ENCODE data around the gene FAM163B. TPM values are rescaled to one million over a fixed set of nuclear protein-coding genes. Genes with fewer than 3 reads are reported as not detected.
"Not testable (repeated sequence)": the region's sequence is repeated elsewhere in the genome, so short reads cannot be mapped to it uniquely, and the experiment has no call there.

Gene FAM163B
- total RNA-seq, 2 experiments from 2014 or later = not detected

DNA sequence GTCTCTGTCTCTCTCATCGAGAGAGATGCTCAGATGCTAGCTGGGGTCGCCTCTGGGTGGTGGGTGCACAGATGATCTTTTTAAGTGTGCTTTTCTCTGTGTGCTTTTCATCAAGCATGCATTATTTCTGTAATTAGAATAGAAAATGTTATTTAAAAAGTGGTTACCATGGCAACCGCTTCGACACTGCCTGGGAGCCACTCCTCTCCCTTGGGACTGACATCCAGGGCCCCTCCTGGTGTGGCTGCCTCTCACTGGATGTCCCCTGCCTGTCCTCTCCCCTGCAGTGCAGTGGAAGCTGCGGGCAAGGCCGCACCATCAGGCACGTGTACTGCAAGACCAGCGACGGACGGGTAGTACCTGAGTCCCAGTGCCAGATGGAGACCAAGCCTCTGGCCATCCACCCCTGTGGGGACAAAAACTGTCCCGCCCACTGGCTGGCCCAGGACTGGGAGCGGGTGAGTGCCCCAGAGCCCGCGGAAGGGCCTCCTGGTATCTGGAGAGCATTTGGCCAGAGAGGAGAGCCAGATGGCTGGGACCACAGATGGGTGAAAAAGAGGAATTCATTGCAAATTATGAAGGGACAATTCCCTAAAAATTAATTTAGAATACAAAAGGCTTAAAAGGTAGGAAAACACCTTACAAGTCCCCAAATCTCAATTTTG, 39.9 kb downstream of the FAM163B start:
- H3K36me3 Mint-ChIP-seq (ENCODE audit: low read depth) = no peaks in the 10 kb centered on the region
- POLR2A ChIA-PET = no interaction called here
- DNase-seq = no peak
- no peak overlapping the region for H3K4me3 Mint-ChIP-seq
- intact Hi-C loops (cut with micrococcal nuclease) = no loop called here
- no peak for TF ChIP-seq CTCF (IDR thresholded peaks at IDR 0.05)
- CTCF ChIA-PET = no interaction called here
- H3K27ac Mint-ChIP-seq = no peak overlapping the region
- H3K9me3 Mint-ChIP-seq = no peaks in the 10 kb centered on the region
- no peak for ATAC-seq
- no peaks in the 10 kb centered on the region for H3K27me3 Mint-ChIP-seq
- H3K4me1 Mint-ChIP-seq (ENCODE audit: low read depth) = no peaks in the 10 kb centered on the region

DNA sequence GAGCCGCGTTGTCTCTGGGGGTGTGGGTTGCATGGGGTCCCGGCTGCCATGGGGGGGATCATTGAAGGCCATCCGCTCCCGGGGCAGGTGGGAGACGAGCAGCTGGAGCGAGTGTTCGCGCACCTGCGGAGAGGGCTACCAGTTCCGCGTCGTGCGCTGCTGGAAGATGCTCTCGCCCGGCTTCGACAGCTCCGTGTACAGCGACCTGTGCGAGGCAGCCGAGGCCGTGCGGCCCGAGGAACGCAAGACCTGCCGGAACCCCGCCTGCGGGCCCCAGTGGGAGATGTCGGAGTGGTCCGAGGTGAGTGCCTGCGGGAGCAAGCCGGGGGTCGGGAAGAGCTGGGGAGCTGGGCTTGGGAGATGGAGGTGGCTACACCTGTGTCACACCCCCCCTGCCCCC, 41.0 kb downstream of the FAM163B start:
- no peak for TF ChIP-seq CTCF (IDR thresholded peaks at IDR 0.05)
- Mint-ChIP-seq H3K36me3 (ENCODE audit: low read depth) (no peaks in the 10 kb centered on the region), H3K27me3 (no peaks in the 10 kb centered on the region), H3K4me3 (no peak overlapping the region), H3K4me1 (ENCODE audit: low read depth) (peaks cover 4% of the 10 kb centered on the region), H3K9me3 (no peaks in the 10 kb centered on the region), H3K27ac (no peak overlapping the region)
- ATAC-seq (no peak), DNase-seq (no peak)
- ChIA-PET POLR2A (interaction anchor here (1.4 kb wide), 1 partner anchor 10 kb away, joined by 3 read pairs; no protein-coding TSS in a partner anchor), CTCF (no interaction called here)
- intact Hi-C loops (cut with micrococcal nuclease) = no loop called here

DNA sequence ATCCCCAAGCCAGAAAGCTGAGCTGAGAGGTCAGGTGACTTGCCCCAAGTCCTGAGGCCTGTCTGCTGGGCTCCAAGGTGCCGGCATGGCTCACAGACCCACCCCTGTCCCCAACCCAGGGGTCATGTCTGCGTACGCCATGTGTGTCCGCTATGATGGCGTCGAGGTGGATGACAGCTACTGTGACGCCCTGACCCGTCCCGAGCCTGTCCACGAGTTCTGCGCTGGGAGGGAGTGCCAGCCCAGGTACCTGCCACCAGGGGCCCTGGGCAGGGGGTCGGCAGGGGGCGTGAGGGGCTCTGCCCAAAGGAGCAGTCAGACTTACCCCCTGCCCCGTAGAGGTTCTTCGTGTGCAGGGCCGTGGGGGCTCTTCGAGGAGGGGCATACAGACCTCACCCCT, 42.4 kb downstream of the FAM163B start:
- H3K27me3 Mint-ChIP-seq = no peaks in the 10 kb centered on the region
- no peaks in the 10 kb centered on the region for H3K36me3 Mint-ChIP-seq (ENCODE audit: low read depth)
- intact Hi-C loops (cut with micrococcal nuclease) = no loop called here
- no peak overlapping the region for H3K27ac Mint-ChIP-seq
- ChIA-PET CTCF (no interaction called here), POLR2A (no interaction called here)
- no peak for TF ChIP-seq CTCF (IDR thresholded peaks at IDR 0.05)
- DNase-seq (no peak), ATAC-seq (no peak)
- peaks cover 7% of the 10 kb centered on the region for H3K4me1 Mint-ChIP-seq (ENCODE audit: low read depth)
- no peaks in the 10 kb centered on the region for H3K9me3 Mint-ChIP-seq
- H3K4me3 Mint-ChIP-seq = no peak overlapping the region

GRCh38 chr9:133566382-133566781, 42.8 kb downstream of the FAM163B start:
- Mint-ChIP-seq H3K27me3 (no peaks in the 10 kb centered on the region), H3K27ac (no peak overlapping the region), H3K4me1 (ENCODE audit: low read depth) (peaks cover 7% of the 10 kb centered on the region), H3K9me3 (no peaks in the 10 kb centered on the region), H3K4me3 (no peak overlapping the region), H3K36me3 (ENCODE audit: low read depth) (no peaks in the 10 kb centered on the region)
- ATAC-seq = no peak
- intact Hi-C loops (cut with micrococcal nuclease) = no loop called here
- CTCF ChIA-PET = no interaction called here
- no peak for DNase-seq
- TF ChIP-seq CTCF (IDR thresholded peaks at IDR 0.05) = no peak
- POLR2A ChIA-PET = no interaction called here

GRCh38 chr9:133564451-133565116, 44.6 kb downstream of the FAM163B start:
- TF ChIP-seq CTCF (IDR thresholded peaks at IDR 0.05) = no peak
- POLR2A ChIA-PET = no interaction called here
- CTCF ChIA-PET = no interaction called here

GRCh38 chr9:133563814-133564213, 45.4 kb downstream of the FAM163B start:
- H3K27ac Mint-ChIP-seq; POLR2A ChIA-PET; H3K36me3 Mint-ChIP-seq (ENCODE audit: low read depth); H3K27me3 Mint-ChIP-seq; intact Hi-C loops (cut with micrococcal nuclease); ATAC-seq; CTCF ChIA-PET; DNase-seq; H3K9me3 Mint-ChIP-seq; H3K4me3 Mint-ChIP-seq: not testable (repeated sequence)
- peaks cover 12% of the 10 kb centered on the region for H3K4me1 Mint-ChIP-seq (ENCODE audit: low read depth)

More at GRCh38 chr9:133564451-133565116, 44.6 kb downstream of the FAM163B start:
- intact Hi-C loops (cut with micrococcal nuclease) = no loop called here
- H3K4me3 Mint-ChIP-seq = no peak overlapping the region
- no peaks in the 10 kb centered on the region for H3K27me3 Mint-ChIP-seq
- H3K4me1 Mint-ChIP-seq (ENCODE audit: low read depth) = peaks cover 9% of the 10 kb centered on the region
- H3K27ac Mint-ChIP-seq = no peak overlapping the region
- no peaks in the 10 kb centered on the region for H3K9me3 Mint-ChIP-seq
- H3K36me3 Mint-ChIP-seq (ENCODE audit: low read depth) = no peaks in the 10 kb centered on the region
- DNase-seq = no peak
- ATAC-seq = no peak
